GM19397 (cell line): ENCODE measurements around the gene RPRD1B.
A peak's percentile ranks its signal among the peaks of the same experiment; 100 is the strongest.

Experiments
- ATAC-seq: cut with Tn5 transposase; IDR thresholded peaks from one replicate; pipeline ENCODE4 v1.9.1; 2021; ENCODE audit warnings: mild to moderate bottlenecking, moderate library complexity; ENCODE audit not compliant: unreplicated experiment

Gene RPRD1B

GRCh38 chr20:38067717-38068365, 34.3 kb downstream of the RPRD1B start:
- no peak for ATAC-seq

- no peak for ATAC-seq
Observed at GRCh38 chr20:38072898-38073297, 39.4 kb downstream of the RPRD1B start.

GRCh38 chr20:38073307-38074071, 39.9 kb downstream of the RPRD1B start:
- no peak for ATAC-seq

- no peak for ATAC-seq
Observed at GRCh38 chr20:38075161-38075998, 41.8 kb downstream of the RPRD1B start.

GRCh38 chr20:38076548-38076947, 43.0 kb downstream of the RPRD1B start:
- ATAC-seq, result no peak

GRCh38 chr20:38078084-38078483, 44.5 kb downstream of the RPRD1B start:
- ATAC-seq, result no peak

- ATAC-seq, result no peak
Observed at GRCh38 chr20:38079353-38079752, 45.8 kb downstream of the RPRD1B start.

GRCh38 chr20:38081575-38081974, 48.0 kb downstream of the RPRD1B start:
- ATAC-seq, result no peak

GRCh38 chr20:38082894-38083293, 49.3 kb downstream of the RPRD1B start:
- ATAC-seq, result no peak

- ATAC-seq, result no peak
Observed at GRCh38 chr20:38083338-38084048, 49.9 kb downstream of the RPRD1B start.

- ATAC-seq, result no peak
Observed at GRCh38 chr20:38084425-38084951, 50.9 kb downstream of the RPRD1B start.

GRCh38 chr20:38085026-38085425, 51.5 kb downstream of the RPRD1B start:
- no peak for ATAC-seq

GRCh38 chr20:38089500-38089899, 56.0 kb downstream of the RPRD1B start:
- ATAC-seq, result no peak

GRCh38 chr20:38090061-38090460, 56.5 kb downstream of the RPRD1B start:
- no peak for ATAC-seq

GRCh38 chr20:38091441-38092216, 58.1 kb downstream of the RPRD1B start:
- no peak for ATAC-seq

- no peak for ATAC-seq
Observed at GRCh38 chr20:38092260-38092857, 58.8 kb downstream of the RPRD1B start.

- no peak for ATAC-seq
Observed at GRCh38 chr20:38092915-38093314, 59.4 kb downstream of the RPRD1B start.

GRCh38 chr20:38093641-38094077, 60.1 kb downstream of the RPRD1B start:
- no peak for ATAC-seq

- ATAC-seq, result peak; percentile 47
Observed at GRCh38 chr20:38094373-38094891, 60.9 kb downstream of the RPRD1B start.
